NB4 (cell line): Measurements from ENCODE around the gene TOM1L2.

ENCODE experiments used
- DNase-seq: peaks from one replicate; pipeline ENCODE4 v3.0.0; 2010; ENCODE audit warnings: low read depth
- H3K4me3 ChIP-seq: one replicate; pipeline ENCODE4 v1.5.1; 2011; ENCODE audit warnings: mild to moderate bottlenecking, low read depth, low read length, moderate library complexity
- CTCF ChIP-seq: IDR thresholded peaks from one replicate; pipeline ENCODE4 v1.5.1; 2012; ENCODE audit warnings: low read depth, low read length
- MAX ChIP-seq: IDR thresholded peaks from 2 replicates; pipeline ENCODE4 v1.6.1; 2011; ENCODE audit warnings: low read depth, low read length
- MYC ChIP-seq: IDR thresholded peaks from 2 replicates; pipeline ENCODE4 v1.6.1; 2011; ENCODE audit warnings: low read depth, low read length
- POLR2A ChIP-seq: IDR thresholded peaks from 2 replicates; pipeline ENCODE4 v1.6.1; 2011; ENCODE audit warnings: mild to moderate bottlenecking; ENCODE audit not compliant: insufficient read length; ENCODE audit errors: extremely low read depth

Gene TOM1L2

GRCh38 chr17:17898673-17899072 is 73.5 kb downstream of the TOM1L2 start:
- TF ChIP-seq CTCF (no peak), MYC (no peak), MAX (no peak), POLR2A (no peak)
- no peak for DNase-seq
- H3K4me3 ChIP-seq: no peak overlapping the region

GRCh38 chr17:17897442-17897841 is 74.8 kb downstream of the TOM1L2 start:
- TF ChIP-seq CTCF (no peak), MYC (no peak), POLR2A (no peak), MAX (no peak)
- no peak overlapping the region for H3K4me3 ChIP-seq
- DNase-seq: no peak

GRCh38 chr17:17896746-17897145 is 75.5 kb downstream of the TOM1L2 start:
- no peak for DNase-seq
- no peak for TF ChIP-seq POLR2A
- no peak for TF ChIP-seq MYC
- TF ChIP-seq CTCF: no peak
- no peak for TF ChIP-seq MAX
- H3K4me3 ChIP-seq: no peak overlapping the region

- no peak for TF ChIP-seq CTCF
- TF ChIP-seq MYC: no peak
- no peak for TF ChIP-seq POLR2A
- no peak for TF ChIP-seq MAX
- no peak overlapping the region for H3K4me3 ChIP-seq
- DNase-seq: no peak
Measured at GRCh38 chr17:17893801-17894644, 78.2 kb downstream of the TOM1L2 start.

- no peak overlapping the region for H3K4me3 ChIP-seq
- no peak for DNase-seq
- TF ChIP-seq MAX (no peak), CTCF (no peak), MYC (no peak), POLR2A (no peak)
Measured at GRCh38 chr17:17892731-17893130, 79.5 kb downstream of the TOM1L2 start.
